OCI-LY3 (cell line): ENCODE data around the gene NSRP1.

Experiments
- EZH2phosphoT487 ChIP-seq: fragments of 200-600 bp; shearing (Covaris generic); IDR thresholded peaks from 2 replicates; pipeline ENCODE4 v1.6.1; 2018; ENCODE audit warnings: antibody characterized with exemption, mixed run types, low read depth
- TF ChIP-seq, protein P1 (sequence below): fragments of 200-600, 300-600 bp; sonication (generic); IDR thresholded peaks from 2 replicates; pipeline ENCODE4 v1.5.1; 2014; ENCODE audit warnings: antibody characterized with exemption, low read length, low read depth

DNA sequence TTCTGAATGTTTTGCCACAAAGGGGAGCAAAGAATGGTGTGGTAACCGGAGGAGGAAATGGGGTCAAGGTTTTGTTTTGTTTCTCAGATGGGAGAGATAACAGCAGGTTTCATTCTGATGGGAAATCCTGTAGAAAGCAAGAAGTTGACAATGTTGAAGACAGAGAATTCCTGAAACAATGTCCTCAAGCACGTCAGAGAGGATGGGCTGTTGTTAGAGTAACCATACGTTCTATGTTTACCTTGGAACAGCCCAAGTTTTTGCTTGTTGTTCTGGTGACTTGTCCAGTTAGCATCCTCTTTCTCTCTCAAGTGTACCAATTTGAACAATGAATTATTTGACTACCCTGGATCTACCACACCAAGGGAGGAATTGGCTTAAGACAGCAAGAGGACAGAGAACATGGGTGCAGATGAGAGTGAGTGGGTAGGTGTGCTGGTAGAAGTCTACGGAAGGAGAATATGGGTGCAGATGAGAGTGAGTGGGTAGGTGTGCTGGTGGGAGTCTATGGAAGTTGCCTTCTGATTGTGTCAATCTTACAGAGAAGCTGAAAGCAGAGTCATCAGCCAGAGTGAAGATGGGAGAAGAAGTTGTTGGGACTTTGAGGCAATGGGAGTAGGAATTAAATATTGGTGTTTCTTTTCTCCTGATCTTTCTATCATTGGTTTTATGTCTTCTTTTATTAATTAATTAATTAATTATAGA is 14.8 kb upstream of the NSRP1 start:
- TF ChIP-seq, protein P1, sequence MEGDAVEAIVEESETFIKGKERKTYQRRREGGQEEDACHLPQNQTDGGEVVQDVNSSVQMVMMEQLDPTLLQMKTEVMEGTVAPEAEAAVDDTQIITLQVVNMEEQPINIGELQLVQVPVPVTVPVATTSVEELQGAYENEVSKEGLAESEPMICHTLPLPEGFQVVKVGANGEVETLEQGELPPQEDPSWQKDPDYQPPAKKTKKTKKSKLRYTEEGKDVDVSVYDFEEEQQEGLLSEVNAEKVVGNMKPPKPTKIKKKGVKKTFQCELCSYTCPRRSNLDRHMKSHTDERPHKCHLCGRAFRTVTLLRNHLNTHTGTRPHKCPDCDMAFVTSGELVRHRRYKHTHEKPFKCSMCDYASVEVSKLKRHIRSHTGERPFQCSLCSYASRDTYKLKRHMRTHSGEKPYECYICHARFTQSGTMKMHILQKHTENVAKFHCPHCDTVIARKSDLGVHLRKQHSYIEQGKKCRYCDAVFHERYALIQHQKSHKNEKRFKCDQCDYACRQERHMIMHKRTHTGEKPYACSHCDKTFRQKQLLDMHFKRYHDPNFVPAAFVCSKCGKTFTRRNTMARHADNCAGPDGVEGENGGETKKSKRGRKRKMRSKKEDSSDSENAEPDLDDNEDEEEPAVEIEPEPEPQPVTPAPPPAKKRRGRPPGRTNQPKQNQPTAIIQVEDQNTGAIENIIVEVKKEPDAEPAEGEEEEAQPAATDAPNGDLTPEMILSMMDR, result no peak
- TF ChIP-seq EZH2phosphoT487, result no peak
